Measurements from ENCODE around the gene NWD2.

- TF ChIP-seq CTCF (IDR thresholded peaks at IDR 0.05; ENCODE audit: poor library complexity, severe bottlenecking) = no peak
- no peak for TF ChIP-seq POLR2AphosphoS5 (IDR thresholded peaks at IDR 0.05)
- no peak for TF ChIP-seq MXI1 (conservative IDR thresholded peaks at IDR 0.05; ENCODE audit: poor library complexity, severe bottlenecking)
- TF ChIP-seq EZH2 (IDR thresholded peaks at IDR 0.05; ENCODE audit: borderline replicate concordance, insufficient read depth, low read length, poor library complexity, severe bottlenecking) = no peak
Measured at GRCh38 chr4:37359261-37359660, 114.7 kb downstream of the NWD2 start.
